H9 (cell line): ENCODE results near the gene CD48. TPM values are rescaled to one million over a fixed set of nuclear protein-coding genes. Genes with fewer than 3 reads are reported as not detected.

Source experiments
- DNase-seq: peaks from one replicate; pipeline ENCODE4 v3.0.0-alpha.2; 2017
- H2AFZ ChIP-seq: one replicate; pipeline ENCODE4 v1.6.1; 2013; ENCODE audit warnings: mild to moderate bottlenecking, low read length, control low read depth, moderate library complexity
- H2AK5ac ChIP-seq: 2 replicates; pipeline ENCODE4 v1.6.1; 2013; ENCODE audit warnings: low read length, control low read depth, mixed read lengths; ENCODE audit not compliant: insufficient read length
- H2BK120ac ChIP-seq: one replicate; pipeline ENCODE4 v1.6.1; 2013; ENCODE audit warnings: low read depth, mild to moderate bottlenecking, low read length, control low read depth, inconsistent platforms; ENCODE audit not compliant: poor library complexity, severe bottlenecking
- H2BK12ac ChIP-seq: 2 replicates; pipeline ENCODE4 v1.6.1; 2013; ENCODE audit warnings: low read length, control low read depth, mixed read lengths, low read depth; ENCODE audit not compliant: insufficient read length
- H2BK15ac ChIP-seq: 2 replicates; pipeline ENCODE4 v1.6.1; 2013; ENCODE audit warnings: low read depth, low read length, control low read depth
- H2BK20ac ChIP-seq: one replicate; pipeline ENCODE4 v1.6.1; 2013; ENCODE audit warnings: low read depth, mild to moderate bottlenecking, low read length, control low read depth, inconsistent platforms; ENCODE audit not compliant: poor library complexity, severe bottlenecking
- H2BK5ac ChIP-seq: 2 replicates; pipeline ENCODE4 v1.6.1; 2013; ENCODE audit warnings: low read length, control low read depth, mixed read lengths; ENCODE audit not compliant: insufficient read length
- H3K14ac ChIP-seq: 2 replicates; pipeline ENCODE4 v1.6.1; 2013; ENCODE audit warnings: low read length, control low read depth; ENCODE audit not compliant: insufficient read depth
- H3K18ac ChIP-seq: 2 replicates; pipeline ENCODE4 v1.6.1; 2013; ENCODE audit warnings: low read depth, mild to moderate bottlenecking, mixed read lengths, low read length, control low read depth; ENCODE audit not compliant: insufficient read length
- H3K23ac ChIP-seq: 2 replicates; pipeline ENCODE4 v1.6.1; 2013; ENCODE audit warnings: low read length, control low read depth, mixed read lengths, low read depth; ENCODE audit not compliant: insufficient read length
- H3K23me2 ChIP-seq: 2 replicates; pipeline ENCODE4 v1.6.1; 2013; ENCODE audit warnings: low read depth, mild to moderate bottlenecking, mixed read lengths, low read length, control low read depth; ENCODE audit not compliant: insufficient read length, poor library complexity, severe bottlenecking
- H3K27ac ChIP-seq: 2 replicates; pipeline ENCODE4 v1.5.1; 2013; ENCODE audit warnings: low read length, control low read depth, mixed read lengths, low read depth; ENCODE audit not compliant: insufficient read length
- H3K27me3 ChIP-seq: 2 replicates; pipeline ENCODE4 v1.6.1; 2013; ENCODE audit warnings: low read length, control low read depth, inconsistent platforms; ENCODE audit not compliant: insufficient read depth
- H3K4ac ChIP-seq: 2 replicates; pipeline ENCODE4 v1.6.1; 2013; ENCODE audit warnings: low read depth, mild to moderate bottlenecking, control low read depth, inconsistent platforms, low read length, moderate library complexity
- H3K4me1 ChIP-seq: 2 replicates; pipeline ENCODE4 v1.6.1; 2013; ENCODE audit warnings: low read length, control low read depth, inconsistent platforms; ENCODE audit not compliant: insufficient read depth
- H3K4me2 ChIP-seq: 2 replicates; pipeline ENCODE4 v1.6.1; 2013; ENCODE audit warnings: low read length, control low read depth, mixed read lengths; ENCODE audit not compliant: insufficient read length, insufficient read depth
- H3K56ac ChIP-seq: 2 replicates; pipeline ENCODE4 v1.6.1; 2013; ENCODE audit warnings: low read depth, mild to moderate bottlenecking, mixed read lengths, low read length, control low read depth; ENCODE audit not compliant: insufficient read length
- H3K79me1 ChIP-seq: 2 replicates; pipeline ENCODE4 v1.6.1; 2013; ENCODE audit warnings: low read depth, mild to moderate bottlenecking, moderate library complexity, low read length, control low read depth, inconsistent platforms; ENCODE audit not compliant: insufficient read depth, poor library complexity, severe bottlenecking
- H3K79me2 ChIP-seq: 2 replicates; pipeline ENCODE4 v1.6.1; 2013; ENCODE audit warnings: low read length, control low read depth, inconsistent platforms; ENCODE audit not compliant: insufficient read depth
- H3K9ac ChIP-seq: 2 replicates; pipeline ENCODE4 v1.6.1; 2013; ENCODE audit warnings: low read length, control low read depth, mixed read lengths; ENCODE audit not compliant: insufficient read length; ENCODE audit errors: extremely low read depth
- H3K9me3 ChIP-seq: one replicate; pipeline ENCODE4 v1.6.1; 2013; ENCODE audit warnings: low read depth, low read length, inconsistent platforms; ENCODE audit not compliant: control insufficient read depth
- H3T11ph ChIP-seq: one replicate; pipeline ENCODE4 v1.6.1; 2013; ENCODE audit warnings: mild to moderate bottlenecking, low read length, control low read depth, inconsistent platforms
- H4K20me1 ChIP-seq: one replicate; pipeline ENCODE4 v1.6.1; 2013; ENCODE audit not compliant: control insufficient read depth, insufficient read length, insufficient read depth
- H4K5ac ChIP-seq: 2 replicates; pipeline ENCODE4 v1.6.1; 2013; ENCODE audit warnings: low read depth, mild to moderate bottlenecking, mixed read lengths, low read length, control low read depth; ENCODE audit not compliant: insufficient read length
- H4K8ac ChIP-seq: replicated peaks from 2 replicates; pipeline ENCODE4 v1.6.1; 2013; ENCODE audit warnings: low read length, control low read depth, mixed read lengths, low read depth; ENCODE audit not compliant: insufficient read length
- H4K91ac ChIP-seq: 2 replicates; pipeline ENCODE4 v1.6.1; 2013; ENCODE audit warnings: low read depth, mild to moderate bottlenecking, moderate library complexity, mixed read lengths, low read length, control low read depth; ENCODE audit not compliant: insufficient read length
- H3K27ac Mint-ChIP-seq, 3 experiments: 2 replicates in 2 of 3; 3 replicates in 1 of 3; pipeline ENCODE4 v1.8.0; 2020 to 2021; ENCODE audit warnings: mixed read lengths in 3 of 3, mild to moderate bottlenecking in 1 of 3, moderate library complexity in 1 of 3
- H3K27me3 Mint-ChIP-seq: 2 replicates; pipeline ENCODE4 v1.8.0; 2021; ENCODE audit warnings: low read depth, mild to moderate bottlenecking, moderate library complexity, mixed read lengths
- H3K36me3 Mint-ChIP-seq, 3 experiments: 2 replicates in 2 of 3; 3 replicates in 1 of 3; pipeline ENCODE4 v1.8.0; 2020 to 2021; ENCODE audit warnings: low read depth in 3 of 3, mixed read lengths in 3 of 3; ENCODE audit not compliant: insufficient read depth in 1 of 3
- H3K4me1 Mint-ChIP-seq, 2 experiments: 2 replicates each; pipeline ENCODE4 v1.8.0; 2020; ENCODE audit warnings: mixed read lengths in 2 of 2
- H3K4me3 Mint-ChIP-seq, 2 experiments: 2 replicates in 1 of 2; 3 replicates in 1 of 2; pipeline ENCODE4 v1.8.0; 2020 to 2021; ENCODE audit warnings: mild to moderate bottlenecking in 2 of 2, mixed read lengths in 2 of 2, moderate library complexity in 1 of 2
- H3K9me3 Mint-ChIP-seq, 2 experiments: 2 replicates in 1 of 2; 3 replicates in 1 of 2; pipeline ENCODE4 v1.8.0; 2020; ENCODE audit warnings: mild to moderate bottlenecking in 2 of 2, mixed read lengths in 2 of 2, moderate library complexity in 1 of 2
- whole genome bisulfite sequencing: extraction: QIAGEN DNeasy Blood & Tissue Kit; methylation state at CpG from one replicate; pipeline ENCODE4 v1.1.7; 2013; ENCODE audit warnings: missing lambda C conversion rate, low lambda C conversion rate, mixed read lengths; ENCODE audit not compliant: insufficient read length; ENCODE audit errors: extremely low coverage; 5-methylcytosine and 5-hydroxymethylcytosine counted together
- total RNA-seq: library from RNA; stranded (reverse); gene quantifications from 2 replicates; pipeline ENCODE4 v1.2.1, GENCODE V29; 2021
- TF ChIP-seq, protein P1 (sequence below): fragments of 200-600 bp; sonication (generic); conservative IDR thresholded peaks from 3 replicates; pipeline ENCODE4 v1.8.0; 2021; ENCODE audit warnings: antibody characterized with exemption, mild to moderate bottlenecking

CD48 gene
- total RNA-seq, 1 experiment from 2014 or later: not detected

- TF ChIP-seq, protein P1, sequence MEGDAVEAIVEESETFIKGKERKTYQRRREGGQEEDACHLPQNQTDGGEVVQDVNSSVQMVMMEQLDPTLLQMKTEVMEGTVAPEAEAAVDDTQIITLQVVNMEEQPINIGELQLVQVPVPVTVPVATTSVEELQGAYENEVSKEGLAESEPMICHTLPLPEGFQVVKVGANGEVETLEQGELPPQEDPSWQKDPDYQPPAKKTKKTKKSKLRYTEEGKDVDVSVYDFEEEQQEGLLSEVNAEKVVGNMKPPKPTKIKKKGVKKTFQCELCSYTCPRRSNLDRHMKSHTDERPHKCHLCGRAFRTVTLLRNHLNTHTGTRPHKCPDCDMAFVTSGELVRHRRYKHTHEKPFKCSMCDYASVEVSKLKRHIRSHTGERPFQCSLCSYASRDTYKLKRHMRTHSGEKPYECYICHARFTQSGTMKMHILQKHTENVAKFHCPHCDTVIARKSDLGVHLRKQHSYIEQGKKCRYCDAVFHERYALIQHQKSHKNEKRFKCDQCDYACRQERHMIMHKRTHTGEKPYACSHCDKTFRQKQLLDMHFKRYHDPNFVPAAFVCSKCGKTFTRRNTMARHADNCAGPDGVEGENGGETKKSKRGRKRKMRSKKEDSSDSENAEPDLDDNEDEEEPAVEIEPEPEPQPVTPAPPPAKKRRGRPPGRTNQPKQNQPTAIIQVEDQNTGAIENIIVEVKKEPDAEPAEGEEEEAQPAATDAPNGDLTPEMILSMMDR: no peak
- H3K9me3 Mint-ChIP-seq: no peaks in the 10 kb centered on the region
- no peaks in the 10 kb centered on the region for H3K9me3 ChIP-seq
Observed at GRCh38 chr1:160707236-160708064, 4.2 kb downstream of the CD48 start.

More at GRCh38 chr1:160707236-160708064, 4.2 kb downstream of the CD48 start:
- Histone ChIP-seq H4K20me1 (no peaks in the 10 kb centered on the region), H3K23ac (no peak overlapping the region), H3K27ac (no peak overlapping the region), H2AFZ (no peak overlapping the region), H3K9ac (no peak overlapping the region), H2BK5ac (no peak overlapping the region), H2BK20ac (no peak overlapping the region), H3K79me1 (no peaks in the 10 kb centered on the region), H2BK15ac (no peak overlapping the region), H3K4me1 (no peaks in the 10 kb centered on the region; the same call in 1 of the 2 replicates), H2AK5ac (no peak overlapping the region), H3K14ac (no peak overlapping the region), H4K91ac (no peak overlapping the region), H2BK120ac (no peak overlapping the region), H3K56ac (no peak overlapping the region), H4K8ac (no peak overlapping the region), H2BK12ac (no peak overlapping the region), H3T11ph (no peak overlapping the region), H3K79me2 (no peaks in the 10 kb centered on the region), H3K27me3 (no peaks in the 10 kb centered on the region), H3K23me2 (no peaks in the 10 kb centered on the region), H3K4me2 (no peak overlapping the region), H3K18ac (no peak overlapping the region), H3K4ac (no peak overlapping the region), H4K5ac (no peak overlapping the region)
- H3K27ac Mint-ChIP-seq: no peak overlapping the region
- no peak for DNase-seq
- H3K27me3 Mint-ChIP-seq: peaks cover 1% of the 10 kb centered on the region; the same call in 1 of the 2 replicates
- no CpG with 5 or more reads among the region's 8 CpGs for WGBS
- H3K4me1 Mint-ChIP-seq: peaks cover 12 to 13% of the 10 kb centered on the region in 2 experiments
- H3K36me3 Mint-ChIP-seq: no peaks in the 10 kb centered on the region
- no peak overlapping the region for H3K4me3 Mint-ChIP-seq
